Activated CD4-positive, alpha-beta T cell treated with anti-CD3 and anti-CD28 coated beads for 48 hours (primary cell): ENCODE measurements around the gene GFOD1.
"Not testable (repeated sequence)": the region's sequence is repeated elsewhere in the genome, so short reads cannot be mapped to it uniquely, and the experiment has no call there.

Experiments used
- DNase-seq: peaks from one replicate; pipeline ENCODE4 v3.0.0-alpha.2; 2020

The GFOD1 gene

DNA sequence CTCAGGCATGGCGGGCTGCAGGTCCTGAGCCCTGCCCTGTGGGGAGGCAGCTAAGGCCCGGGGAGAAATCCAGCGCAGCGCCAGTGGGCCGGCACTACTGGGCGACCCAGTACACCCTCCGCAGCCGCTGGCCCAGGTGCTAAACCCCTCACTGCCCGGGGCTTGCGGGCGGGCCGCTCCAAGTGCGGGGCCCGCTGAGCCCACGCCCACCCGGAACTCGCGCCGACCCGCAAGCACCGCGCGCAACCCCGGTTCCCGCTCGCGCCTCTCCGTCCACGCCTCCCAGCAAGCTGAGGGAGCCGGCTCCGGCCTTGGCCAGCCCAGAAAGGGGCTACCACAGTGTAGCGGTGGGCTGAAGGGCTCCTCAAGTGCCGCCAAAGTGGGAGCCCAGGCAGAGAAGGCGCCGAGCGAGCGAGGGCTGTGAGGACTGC, 23.8 kb upstream of the GFOD1 start:
- not testable (repeated sequence) for DNase-seq

DNA sequence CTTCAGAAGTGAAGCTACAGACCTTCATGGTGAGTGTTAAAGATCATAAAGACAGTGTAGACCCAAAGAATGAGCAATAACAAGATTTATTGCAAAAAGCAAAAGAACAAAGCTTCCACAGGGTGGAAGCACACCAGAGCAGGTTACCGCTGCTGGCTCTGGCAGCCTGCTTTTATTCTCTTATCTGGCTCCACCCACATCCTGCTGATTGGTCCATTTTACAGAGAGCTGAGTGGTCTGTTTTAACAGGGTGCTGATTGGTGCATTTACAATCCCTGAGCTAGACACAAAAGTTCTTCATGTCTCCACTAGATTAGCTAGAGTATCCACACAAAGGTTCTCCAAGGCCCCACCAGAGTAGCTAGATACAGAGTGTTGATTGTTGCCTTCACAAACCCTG, 23.0 kb upstream of the GFOD1 start:
- not testable (repeated sequence) for DNase-seq

DNA sequence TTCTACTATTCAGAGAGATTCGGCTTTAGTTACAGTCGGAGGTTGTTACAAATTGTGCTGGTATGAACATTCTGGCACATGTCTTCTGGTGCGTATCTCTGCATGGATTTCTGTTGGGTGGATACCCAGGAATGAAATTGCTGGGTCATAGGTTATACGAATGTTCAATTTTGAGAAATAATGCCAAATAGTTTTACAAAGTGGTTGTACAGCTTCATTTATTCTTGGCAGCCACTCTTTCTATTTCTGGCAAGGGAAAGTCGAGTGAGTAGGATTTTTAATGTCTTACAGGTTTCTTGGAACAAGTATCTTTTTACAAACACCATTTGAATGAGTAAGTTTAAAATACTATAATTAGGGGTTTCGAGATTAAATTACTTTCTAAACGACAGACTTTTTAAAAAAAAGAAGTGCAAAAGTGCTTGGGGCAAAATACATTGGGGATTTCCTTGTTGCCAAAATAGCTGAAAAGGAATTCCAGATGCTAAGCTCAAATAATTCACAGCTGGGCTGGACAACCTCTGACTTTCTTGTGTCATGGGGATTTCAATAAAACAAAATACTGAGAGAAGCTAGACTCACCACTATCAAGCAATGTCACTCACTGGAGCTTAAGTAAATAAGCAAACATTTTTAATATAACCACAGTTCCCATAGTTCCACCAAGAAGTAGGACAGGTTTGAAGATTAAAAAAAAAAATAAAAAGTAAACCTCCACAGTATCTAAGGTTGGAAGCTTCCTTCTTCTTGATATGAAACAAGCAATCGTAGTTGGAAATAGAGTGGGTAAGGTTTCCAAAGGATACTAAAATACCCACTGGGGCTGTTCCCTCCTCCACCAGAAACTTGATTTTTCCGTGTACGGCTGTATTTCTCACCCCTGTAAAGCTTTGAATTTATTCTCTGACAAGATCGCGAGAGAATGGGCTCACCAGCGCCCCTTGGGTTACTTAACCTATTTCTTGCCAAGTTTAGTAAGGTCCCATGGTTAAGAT, 21.6 kb upstream of the GFOD1 start:
- no peak for DNase-seq

DNA sequence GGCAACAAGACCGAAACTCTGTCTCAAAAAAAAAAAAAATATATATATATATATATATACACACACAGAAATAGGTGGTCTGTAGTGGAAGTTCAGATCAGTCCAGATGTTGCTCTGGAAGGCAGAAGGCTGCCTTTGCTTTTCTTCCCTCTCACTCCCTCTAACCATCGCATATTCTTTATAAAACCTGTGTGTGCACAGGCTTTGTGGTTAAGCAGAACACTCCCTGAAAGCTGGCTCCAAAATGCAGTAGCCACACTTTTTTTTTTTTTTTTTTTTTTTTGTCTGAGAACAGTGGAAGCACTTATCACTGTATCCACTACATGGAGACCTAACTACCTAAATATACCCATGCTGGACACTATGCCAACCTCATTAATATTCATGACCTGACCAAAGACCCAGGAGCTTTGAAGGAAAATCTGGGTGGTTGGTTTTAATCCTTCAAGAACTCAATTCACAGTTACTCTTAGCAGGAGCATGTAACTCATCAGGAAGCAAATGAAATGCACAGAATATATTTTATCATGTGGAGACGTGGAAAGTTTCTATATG, 20.0 kb upstream of the GFOD1 start:
- DNase-seq, result no peak

DNA sequence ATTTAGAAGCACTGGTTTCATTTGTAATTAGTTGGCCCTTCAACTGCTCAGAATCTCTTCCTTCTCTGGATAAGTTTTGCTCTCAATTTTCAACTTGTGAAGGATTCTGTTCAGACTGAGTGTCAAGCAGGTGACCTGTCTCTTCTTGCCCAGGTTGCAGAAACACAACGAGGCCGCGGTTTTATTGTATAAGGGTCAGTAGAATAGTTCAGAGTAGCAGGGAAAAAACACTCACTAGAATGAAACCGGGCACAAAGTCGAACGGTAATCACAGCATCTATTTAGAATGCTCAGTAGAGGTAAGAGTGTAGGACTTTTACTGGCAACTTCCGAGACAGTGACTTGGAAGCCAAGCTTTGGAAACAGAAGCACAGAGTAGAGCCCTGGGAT, 17.9 kb upstream of the GFOD1 start:
- no peak for DNase-seq

DNA sequence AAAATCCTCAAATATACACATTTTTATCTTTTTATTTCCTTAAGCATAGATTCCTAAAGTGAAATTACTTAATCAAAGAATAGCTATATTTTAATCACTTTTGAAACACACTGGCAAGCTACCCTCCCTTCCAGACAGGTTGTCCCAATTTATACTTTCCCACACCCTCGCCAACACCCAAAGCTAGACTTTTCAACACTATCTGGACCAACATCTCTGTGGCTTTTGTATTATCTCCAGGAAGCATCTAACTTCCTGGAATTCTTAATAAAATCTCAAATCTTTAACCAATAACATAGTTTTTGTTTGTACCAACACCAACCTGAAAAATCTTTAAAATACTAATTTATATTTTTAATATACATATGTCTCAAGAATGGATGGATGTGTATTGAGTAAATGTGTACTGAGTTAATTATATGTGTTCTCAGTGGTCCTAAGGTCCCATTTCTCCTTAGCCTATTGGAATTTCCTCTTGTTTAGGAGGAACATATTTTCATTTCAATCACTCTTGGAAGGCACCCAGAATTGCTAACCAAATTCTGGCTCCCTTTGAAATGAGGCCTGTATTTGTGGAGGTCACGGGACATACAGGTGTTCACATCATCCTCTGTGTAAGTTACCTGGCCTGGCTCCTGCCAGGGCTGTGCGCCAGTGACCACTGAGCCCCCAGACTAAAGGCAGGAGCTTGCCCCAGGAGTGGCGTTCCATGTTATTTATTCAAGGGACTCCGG, 17.4 kb upstream of the GFOD1 start:
- DNase-seq, result no peak

DNA sequence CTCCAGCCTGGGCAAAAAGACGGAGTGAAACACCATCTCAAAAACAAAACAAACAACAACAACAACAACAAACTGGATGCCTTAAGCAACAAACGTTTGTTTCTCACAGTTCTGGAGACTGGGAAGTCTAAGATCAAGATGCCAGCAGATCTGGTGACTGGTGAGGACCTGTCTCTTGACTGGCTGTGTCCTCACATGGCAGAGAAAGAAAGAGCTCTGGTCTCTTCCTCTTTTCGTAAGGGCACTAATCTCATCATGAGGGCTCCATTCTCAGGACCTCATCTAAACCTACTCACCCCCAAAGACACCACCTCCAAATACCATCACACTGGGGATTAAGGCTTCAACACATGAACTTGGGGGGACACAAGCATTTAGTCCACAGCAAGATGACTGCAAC, 13.5 kb upstream of the GFOD1 start:
- no peak for DNase-seq

DNA sequence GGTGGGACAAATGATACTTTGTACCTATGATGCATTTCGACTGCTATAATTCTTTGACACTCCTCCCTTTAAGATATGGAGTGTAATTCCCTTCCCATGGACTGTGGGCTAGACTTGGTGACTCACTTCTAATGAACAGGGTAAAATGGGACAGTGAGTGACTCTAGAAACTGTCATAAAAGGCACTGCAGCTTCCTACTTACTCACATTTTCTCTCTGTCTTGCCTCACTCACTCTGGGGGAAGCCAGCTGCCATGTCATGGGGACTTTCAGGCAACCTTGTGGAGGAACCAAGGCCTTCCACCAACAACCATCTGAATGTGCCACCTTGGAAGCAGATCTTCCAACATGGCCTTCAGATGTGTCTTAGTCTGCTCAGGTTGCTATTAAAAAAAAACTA, 12.9 kb upstream of the GFOD1 start:
- DNase-seq, result peak; percentile 43

DNA sequence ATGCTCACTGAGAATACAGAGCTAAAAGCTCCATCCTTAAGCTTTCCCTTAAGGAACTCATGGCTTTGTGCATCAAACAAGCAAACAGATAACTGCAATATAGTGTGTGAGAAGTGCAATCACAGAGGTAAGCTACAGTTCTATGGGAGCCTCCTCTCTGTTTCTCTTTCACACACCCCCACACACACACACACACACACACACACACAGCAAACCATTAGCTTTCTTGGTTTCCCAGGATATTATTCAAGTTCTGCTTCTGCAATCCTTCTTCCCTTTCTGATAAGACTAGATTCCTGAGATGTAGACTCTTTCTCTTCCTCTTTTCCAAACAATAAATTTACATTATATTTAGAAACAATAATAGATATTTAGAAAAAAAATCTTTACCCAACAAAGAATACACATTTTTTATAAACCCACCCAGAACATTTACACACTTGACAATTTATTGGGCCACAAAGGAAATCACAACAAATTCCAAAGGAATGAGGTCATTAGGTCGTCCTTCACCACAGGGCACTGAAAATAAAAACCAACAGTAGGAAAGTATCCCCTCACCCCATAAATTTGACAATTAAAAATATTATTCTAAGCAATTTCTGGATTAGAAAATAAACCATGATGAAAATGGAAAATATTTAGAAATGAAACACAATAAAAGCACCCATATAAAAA, 9.3 kb upstream of the GFOD1 start:
- DNase-seq, result no peak

DNA sequence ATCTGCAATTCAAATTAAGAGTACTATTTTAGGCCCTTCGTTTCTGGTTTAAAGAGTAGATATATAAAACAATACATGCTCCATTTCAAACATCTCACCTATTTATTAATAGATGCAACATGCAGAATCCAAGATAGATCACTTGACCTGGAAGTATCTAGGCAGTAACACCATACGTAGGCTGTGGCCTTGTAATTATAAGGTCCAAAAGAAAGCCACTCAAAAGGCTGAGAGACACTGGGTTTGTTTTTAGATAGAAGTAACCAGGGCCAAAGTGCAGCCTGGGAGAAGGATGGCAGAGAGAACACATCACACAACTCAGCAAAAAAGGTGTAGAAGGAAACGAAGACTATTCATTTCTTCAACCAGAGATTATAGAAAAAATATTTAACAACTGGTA, 8.4 kb upstream of the GFOD1 start:
- DNase-seq, result no peak

DNA sequence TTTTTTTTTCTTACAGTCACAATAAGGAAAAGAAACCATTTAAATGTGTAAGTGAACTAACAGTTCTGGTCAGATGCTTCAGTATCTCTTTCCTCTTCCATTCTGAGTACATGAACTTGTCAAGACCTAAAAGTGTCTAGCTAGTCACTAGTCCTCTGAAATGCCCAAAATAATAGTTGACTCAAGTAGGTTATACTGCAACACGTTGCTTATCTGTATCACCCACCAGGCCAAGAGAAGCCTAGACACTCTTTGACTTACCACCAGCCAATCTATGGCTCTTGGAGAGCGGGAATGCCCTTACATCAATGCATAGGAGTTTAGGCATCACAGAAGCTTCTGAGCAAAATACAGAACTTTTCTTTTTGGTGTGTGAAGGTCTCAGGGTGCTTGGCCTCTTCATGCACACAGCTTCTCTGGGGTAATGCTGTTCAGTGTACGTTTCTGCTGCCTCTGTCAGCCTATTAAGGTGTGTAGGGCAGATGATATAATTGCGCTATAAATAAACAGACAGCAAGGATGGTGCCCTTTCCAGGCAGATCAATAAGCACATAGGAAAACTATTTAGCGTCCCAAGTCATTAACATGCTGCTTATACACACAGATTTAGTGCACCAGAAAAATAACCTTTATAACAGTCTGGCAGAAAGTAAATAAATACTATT, 7.8 kb upstream of the GFOD1 start:
- DNase-seq, result no peak

DNA sequence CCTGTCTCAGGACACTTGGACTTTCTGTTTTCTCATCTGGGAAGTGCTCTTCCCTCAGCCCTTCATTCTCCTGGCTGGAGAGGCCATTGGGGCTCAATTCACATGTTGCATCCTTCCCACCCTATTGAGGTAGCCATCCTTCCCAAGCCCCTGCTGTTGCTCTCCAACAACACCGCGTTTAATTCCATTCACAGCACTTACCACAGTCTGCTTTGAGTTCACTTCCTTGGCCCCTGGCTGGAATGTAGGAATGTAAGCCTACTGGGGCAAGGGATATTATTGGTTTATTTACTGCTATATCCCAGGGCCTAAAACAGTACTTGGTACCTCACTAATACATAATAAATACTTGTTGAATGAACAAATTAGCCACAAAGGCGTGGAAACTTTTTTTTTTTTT, 6.7 kb upstream of the GFOD1 start:
- DNase-seq, result no peak

DNA sequence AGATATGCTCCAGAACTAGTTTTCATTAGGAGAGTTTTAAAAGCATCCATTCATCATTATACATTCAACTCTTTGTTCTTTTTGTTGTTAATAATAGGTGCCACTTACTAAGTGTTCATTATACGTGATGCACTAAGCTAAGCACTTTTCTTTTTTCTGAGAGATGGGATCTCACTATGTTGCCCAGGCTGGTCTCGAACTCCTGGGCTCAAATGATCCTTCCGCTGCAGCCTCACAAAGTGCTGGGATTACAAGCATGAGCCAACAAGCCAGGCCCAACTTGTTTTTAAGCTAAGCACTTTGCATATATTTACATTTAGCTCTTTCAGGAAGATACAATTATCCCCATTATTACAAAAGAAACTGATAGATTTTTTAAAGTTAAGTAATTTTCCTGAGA, 5.7 kb upstream of the GFOD1 start:
- DNase-seq, result no peak

DNA sequence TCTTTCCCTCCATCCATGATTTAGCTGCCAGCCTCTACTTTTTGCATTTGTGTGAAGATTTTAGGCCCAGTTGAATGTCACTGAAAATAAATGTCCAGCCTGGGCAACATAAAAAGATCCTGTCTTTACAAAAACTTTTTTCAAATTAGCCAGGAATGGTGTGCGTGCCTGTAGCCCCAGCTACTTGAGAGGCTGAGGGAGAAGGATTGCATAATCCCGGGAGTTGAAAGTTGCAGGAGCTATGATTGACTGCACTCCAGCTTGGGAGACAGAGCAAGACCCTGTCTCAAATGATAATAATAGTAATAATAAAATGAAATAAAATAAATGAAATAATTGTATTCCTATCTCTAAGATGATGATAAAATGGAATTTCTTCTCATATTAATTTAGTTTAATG, 5.0 kb upstream of the GFOD1 start:
- DNase-seq, result no peak

DNA sequence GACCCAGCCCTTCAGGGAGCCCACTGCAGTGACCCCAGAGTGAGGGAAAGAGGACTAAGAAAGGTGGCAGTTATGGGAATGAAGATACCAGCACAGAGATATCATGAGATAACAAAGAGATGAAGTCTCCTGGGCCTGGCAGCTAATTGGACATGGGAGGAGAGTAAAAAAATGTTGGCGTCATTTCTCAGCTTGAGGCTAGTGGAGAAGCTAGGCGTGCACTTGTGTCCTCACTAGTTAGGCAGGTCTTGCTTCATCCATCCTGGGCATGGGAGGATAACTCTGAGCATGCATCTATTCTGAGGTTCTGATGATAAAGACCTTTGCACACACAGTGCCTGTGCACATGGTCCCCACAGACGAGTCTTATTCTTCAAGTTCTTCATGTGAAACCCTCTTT, 4.1 kb upstream of the GFOD1 start:
- no peak for DNase-seq

DNA sequence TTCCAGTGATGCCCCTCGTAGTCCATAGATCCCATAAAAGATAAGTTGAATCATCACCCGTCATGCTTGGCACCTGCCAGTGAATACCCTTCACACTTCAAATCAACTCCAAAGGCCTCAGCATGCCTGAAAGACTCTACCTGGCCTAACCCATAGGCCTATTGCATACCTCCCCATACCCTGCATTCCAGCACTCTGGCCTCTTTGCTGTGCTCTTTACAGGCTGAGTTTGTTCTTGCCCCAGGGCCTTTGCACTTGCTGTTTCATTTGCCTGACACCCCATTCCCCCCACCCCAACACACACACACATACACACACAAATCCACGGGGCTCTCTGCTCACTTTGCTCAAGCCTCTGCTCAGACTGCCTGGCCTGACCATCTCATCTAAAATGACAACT, 3.0 kb upstream of the GFOD1 start:
- DNase-seq, result no peak

DNA sequence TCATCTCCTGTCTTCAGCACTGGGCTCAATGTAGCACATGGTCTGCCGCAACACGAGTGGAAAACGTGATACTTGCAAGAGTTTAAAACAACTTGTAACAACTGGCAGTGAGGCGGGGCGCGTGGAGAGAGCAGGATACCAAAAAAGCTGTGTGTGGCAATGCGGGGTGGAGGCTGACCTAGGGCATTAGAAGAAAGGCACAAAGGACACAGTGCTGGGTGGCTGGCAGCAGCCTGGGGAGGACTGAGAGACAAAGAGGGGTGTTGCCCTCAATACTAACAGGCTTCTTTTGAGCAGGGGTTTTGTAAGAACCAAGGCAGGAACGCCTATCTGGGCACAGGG, 1.5 kb upstream of the GFOD1 start:
- DNase-seq, result no peak

DNA sequence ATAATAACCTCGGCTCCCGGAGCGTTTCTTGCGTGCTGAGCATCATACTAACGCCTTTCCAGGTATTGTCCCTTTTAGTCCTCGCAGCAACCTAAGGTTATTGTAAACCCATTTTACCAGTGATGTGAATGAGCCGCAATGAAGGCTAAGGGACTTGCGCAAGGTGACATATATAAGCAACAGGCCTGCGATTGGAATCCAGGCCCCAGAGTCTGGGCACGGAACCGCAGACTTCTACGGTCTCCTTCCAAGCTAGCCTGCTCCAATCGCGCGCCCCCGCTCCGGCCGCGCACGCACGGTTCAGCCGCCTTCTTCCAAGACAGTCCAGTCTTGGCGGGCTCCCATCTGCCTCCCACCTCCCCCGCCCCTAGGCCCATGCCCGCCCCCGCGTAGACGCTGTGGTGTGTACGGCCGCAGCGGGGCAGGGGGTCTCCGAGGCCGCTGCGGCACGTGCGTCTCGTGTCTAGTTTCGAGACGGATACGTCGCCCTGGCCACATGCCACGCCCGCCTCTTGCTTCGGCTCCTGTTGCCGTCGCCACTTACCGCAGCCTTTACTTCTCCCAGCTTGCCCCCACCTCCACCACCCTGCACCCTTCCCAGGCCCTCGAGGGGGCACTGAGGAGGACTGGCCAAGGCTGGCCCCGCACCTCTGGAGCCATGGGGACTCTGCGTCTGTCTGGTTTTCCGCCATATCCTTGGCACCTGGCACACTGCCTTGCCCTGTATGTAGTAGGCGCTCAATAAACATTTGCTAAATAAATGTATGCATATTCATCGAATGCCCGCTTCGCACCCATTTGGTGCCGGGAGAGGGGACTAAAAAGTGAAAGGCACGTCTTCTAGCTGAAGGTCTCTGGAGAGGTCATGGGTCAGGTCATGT, 855 bp upstream of the GFOD1 start:
- peak; percentile 42 for DNase-seq

DNA sequence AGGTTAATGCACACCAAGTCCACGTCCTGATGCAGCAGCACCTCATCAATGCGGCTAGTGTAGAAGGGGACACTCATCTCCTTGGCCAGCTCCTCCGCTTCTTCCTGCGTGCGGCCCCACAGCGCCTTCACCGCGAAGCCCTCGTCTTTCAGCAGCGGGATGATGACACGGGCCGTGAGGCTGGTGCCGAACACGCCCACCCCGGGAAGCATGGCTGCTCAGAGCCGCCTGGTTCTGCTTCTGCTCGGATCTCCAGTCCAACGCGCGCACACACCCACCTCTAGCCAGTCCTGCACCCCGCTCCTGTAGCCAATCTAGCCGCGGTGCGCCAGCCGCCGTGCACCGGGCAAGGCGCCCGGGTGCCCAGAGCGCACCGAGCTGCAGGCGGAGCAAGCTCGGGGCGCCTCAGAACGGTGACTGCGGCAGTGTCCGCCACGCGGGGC, 700 bp downstream of the GFOD1 start:
- DNase-seq, result peak; percentile 78

DNA sequence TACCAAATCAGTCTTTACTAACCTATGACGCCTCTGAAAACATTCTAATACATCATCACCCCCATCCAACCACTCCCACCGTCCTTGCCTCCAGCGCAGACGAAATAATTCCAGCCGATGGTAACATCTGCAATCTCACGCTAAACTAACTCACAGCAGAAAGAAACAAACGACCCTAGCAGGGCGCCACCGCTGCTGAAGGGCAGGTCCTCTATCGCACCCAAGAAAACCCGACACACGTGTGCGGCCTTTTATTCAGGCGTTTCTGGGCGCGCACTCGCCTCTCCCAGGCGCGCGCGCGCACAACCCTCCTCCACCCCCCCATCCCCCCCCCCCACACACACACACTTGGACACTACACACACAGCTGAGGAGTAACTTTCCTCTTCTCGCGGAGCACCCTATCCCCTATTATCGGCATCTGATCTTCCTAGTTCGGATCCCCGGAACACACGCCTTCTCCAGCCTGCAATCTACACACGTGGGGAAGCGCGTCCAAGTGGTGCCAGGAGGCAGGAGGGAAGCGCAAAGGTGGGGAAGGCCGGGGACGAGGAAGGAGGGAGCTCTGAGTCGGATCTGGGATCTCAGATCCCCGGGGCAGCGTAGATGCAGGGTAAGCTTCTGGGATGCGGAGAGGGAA, 1.4 kb downstream of the GFOD1 start:
- peak; percentile 60 for DNase-seq

DNA sequence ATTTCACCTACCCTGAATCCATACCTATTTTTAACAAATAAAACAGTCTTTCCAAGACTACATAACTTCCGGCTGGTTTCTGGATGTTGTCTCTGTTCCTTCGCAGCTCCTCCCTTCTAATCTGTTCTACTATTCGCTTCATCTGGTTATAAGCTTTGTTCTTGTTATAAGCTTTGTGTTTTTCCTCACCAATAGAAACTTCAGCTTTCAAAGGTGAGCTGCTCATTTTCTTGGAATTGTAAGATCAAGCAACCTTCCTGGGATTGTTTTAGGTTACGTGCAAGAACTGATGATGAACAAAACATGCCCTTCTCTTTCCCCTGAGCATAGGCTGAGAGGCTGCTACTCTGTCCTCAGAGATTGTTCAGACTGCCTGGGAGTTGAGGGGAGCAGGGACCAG, 2.1 kb downstream of the GFOD1 start:
- DNase-seq, result no peak
